Fibroblast of skin of right biceps (primary cell): Measurements from ENCODE around the gene CTU1.

Source experiments
- DNase-seq: peaks from one replicate; pipeline ENCODE4 v3.0.0-alpha.2; 2013

Gene CTU1

DNA sequence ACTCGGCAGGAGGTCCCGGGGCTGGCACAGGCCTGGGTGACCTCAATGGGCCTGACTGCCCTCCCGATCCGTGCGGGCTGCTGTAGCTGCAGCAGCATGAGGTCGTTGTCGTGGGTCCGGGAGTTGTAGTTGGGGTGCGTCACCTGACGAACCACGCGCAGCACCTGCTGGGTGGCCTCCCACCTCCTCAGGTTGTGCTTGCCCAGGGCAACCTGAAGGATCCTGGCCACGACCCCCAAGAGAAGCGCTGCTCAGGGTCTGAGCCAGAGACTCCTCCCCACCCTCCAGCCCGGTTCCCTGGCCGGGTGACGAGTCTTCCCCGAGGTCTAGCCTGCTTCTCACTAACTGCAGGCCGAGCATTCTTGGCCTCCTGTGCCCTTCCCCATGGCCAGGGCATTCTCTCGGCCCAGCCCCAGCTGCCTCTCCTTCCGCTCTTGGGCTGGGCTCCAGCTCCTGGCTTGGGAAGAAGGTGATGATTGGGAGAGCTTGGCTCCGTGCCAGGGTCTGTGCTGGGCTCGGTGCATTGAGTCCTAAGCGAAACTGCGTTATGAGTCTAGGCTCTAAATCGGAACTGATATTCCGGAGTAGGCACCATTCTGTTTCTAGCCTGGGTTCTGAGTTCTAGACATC, 28.6 kb downstream of the CTU1 start:
- no peak for DNase-seq

DNA sequence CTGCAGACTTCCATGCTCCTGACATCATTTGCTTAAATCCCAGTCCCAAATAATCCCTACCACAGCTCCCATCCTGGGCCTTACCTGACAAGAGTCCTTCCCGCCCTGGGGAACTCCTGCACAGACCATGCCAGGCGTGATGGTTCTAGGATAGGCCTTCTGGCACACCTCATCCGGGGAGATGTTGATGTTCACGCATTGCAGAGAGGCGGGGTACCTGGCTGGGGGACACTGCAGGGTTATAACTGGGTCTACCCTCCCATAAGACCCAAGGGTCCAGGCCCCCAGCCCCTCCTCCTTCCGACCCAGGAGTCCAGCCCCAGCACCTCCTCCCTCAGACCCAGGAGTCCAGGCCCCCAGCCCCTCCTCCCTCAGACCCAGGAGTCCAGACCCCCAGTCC, 29.5 kb downstream of the CTU1 start:
- DNase-seq: no peak

GRCh38 chr19:51078104-51078503, 30.1 kb downstream of the CTU1 start:
- no peak for DNase-seq

- DNase-seq: no peak
Observed at GRCh38 chr19:51076631-51077213, 31.5 kb downstream of the CTU1 start.

DNA sequence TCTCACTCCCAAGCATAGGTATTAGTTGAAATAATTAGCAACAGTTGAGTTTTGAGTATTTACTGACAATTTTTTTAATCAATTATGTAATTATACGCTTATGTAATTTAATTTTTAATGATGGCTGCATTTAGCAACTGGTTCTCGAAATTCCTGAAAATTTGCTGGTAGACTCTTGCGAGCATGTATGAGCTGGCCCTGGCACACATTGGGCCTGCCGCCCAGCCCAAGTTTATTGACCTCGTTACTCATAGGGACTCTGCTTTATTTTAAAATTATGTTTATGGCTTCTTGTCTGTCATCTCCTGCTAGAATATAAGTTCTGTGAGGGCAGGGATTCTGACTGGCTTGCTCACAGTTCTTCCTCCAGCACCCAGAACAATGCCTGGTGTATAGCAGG, 32.2 kb downstream of the CTU1 start:
- no peak for DNase-seq

DNA sequence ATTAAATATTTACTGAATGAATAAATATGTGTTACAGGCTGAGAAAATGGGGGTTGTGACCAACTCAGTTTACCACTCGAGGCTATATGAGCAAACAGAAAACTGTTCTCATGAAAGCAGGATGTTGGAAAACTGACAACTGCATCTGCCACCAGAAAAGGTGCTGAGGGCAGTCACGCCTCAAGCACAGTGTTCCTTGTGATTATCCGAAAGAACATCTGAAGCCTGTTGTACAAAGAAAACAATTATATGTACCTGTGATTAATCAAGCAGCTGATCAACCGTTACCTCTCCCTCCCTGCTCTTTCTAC, 37.2 kb downstream of the CTU1 start:
- DNase-seq: no peak

DNA sequence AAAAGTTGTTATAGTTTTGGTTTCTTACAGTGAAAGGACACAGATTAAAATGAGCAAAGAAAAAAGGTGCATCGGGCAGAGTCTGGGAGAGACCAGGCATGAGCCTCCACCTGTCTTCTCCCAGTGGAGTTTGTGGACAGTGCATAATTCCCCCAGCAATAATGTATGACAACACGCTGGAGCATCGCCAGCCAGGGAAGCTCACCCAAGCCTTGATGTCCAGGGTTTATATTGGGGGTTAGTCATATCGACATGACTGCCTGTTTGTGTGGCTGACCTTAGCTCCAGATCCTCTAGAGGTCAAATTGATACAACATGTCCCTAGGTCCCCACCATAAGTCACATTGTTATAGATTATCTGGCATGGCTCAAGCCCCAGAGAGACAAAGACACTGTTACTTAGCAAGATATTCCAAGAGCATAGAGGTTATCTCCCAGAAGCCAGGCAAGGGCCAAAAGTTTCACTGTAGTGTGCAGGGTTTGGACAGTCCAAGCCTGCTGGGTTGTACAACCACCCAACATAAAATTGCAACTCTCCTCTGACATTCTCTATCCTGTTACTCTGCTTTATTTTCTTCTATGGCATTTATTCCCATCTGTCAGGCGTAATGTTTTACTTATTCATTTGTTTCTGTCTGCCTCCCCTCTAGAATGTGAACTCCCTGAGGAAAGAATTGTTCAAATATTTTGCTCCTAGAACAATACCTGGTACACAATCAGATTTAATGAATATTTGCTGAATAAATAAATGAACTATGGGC, 37.7 kb downstream of the CTU1 start:
- no peak for DNase-seq

DNA sequence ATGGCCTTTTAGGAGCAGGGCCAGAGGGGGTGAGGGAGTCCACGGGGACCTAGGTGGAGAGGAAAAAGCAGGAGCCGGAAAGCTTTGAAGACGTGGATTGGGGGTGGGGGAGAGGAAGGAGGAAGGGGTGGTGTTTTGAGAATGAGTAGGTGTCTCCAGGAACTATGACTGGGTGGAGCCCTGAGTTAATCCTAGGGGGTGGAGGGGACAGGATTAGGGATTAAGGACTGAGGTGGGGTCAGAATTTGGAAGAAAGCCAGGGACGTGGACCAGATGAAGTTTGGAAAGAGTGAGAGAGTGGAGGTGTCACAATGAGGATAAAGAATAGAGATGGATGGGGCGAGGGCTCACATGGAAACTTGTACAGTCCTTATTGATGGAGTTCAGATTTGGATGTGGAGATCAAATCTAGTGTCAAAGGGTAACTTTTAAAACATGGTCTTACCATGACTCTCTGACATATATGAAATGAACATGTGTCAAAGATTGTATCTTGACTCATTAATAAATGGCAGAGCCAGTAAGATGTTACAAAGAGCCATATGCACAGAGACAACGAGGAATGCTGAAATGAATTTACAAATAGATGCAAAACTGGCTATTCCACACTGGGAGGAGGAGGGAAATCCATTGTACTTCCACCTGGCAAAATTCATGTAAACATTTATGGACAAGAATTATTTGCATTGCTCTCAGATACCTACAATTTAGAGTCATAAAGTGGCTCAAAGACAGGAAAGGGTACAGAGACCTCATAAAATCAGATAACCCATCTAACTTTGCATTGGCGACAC, 41.6 kb downstream of the CTU1 start:
- DNase-seq: no peak

DNA sequence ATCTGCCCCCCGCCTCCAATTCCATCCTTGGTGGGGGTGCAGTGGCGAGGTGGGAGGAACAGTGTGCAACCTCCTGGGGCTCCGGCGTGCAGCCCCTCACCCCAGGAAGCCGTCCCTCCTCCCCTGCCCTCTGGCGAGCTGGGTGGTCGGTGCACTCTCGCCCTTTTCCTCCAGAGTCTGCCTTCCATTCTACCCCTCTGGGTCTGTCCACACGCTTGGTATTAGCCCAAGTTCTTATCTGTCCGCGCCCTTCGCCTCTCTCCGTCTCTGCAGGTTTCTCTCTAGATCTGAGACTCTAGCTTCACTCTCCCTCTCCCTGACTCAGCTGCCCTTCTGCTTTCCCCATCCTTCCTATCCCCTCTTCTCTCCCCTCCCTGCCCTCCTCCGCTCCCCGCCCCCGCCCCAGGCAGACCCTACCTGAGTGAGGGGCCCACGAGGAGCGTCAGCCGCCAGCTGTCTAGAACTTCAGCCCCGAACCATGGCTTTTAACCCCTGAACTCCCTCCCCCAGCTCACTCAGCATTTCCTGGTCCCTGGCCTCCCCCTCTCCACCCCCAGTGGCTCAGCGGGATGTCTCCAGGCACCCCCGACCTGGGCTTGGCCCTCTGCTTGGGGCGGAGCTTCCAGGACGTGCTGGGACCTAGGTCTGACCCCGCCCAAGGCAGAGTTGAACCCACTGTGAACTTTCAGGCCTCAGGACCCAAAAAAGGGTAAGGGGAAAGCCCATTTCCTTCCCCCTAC, 42.8 kb downstream of the CTU1 start:
- no peak for DNase-seq

GRCh38 chr19:51064534-51065220, 43.5 kb downstream of the CTU1 start, which contains the start of gene KLK13:
Gene KLK13 (minus strand): TSS chr19:51065092. CDS start chr19:51065067, 25 bp downstream.
- no peak for DNase-seq

- DNase-seq: no peak
Observed at GRCh38 chr19:51063664-51064063, 44.5 kb downstream of the CTU1 start.

- DNase-seq: no peak
Observed at GRCh38 chr19:51060973-51061372, 47.2 kb downstream of the CTU1 start.

DNA sequence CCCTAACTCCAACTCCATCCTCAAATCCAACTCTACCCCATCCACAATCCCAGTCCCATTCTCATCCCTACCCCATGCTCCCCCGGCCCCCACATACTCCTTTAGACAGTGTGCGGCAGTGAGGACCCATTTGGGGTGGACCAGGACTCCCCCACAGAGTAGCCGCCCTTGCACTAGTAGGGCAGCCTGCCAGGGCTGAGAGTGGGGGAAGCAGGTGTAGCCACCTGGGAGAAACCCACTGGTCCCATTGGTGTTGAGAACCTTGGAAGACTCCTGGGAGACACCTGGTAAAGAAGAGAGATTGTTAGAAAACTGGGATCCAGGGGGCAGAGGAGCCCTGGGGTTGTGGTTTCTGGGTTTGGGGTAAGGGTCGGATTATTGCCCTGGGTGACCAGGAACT, 47.9 kb downstream of the CTU1 start:
- no peak for DNase-seq

- no peak for DNase-seq
Observed at GRCh38 chr19:51059715-51060114, 48.5 kb downstream of the CTU1 start.

DNA sequence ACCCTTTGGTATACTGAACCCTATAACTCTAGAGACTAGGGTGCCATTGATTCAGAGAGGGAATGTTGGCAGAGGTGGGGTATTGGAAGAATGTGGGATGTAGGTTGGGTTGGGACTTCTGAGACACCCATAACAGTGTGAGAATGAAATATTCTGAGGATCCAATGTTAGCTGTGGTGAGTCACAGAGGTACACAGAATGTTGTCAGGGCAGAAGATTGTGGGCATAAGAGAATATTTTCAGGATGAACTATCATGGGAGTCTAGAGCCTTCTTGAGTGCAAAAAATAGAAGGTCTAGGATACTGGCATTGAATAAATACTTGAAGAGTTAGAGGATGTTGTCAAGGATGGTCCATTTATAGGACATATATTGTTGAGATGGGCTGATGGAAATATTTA, 52.3 kb downstream of the CTU1 start:
- no peak for DNase-seq
